B cell (primary cell): ENCODE measurements around the gene HOXD10. TPM values are rescaled to one million over a fixed set of nuclear protein-coding genes. Genes with fewer than 3 reads are reported as not detected.
A peak's percentile ranks its signal among the peaks of the same experiment; 100 is the strongest.

Experiments used
- ATAC-seq: fragments of 200-7000 bp; cut with Tn5 transposase; one replicate; pipeline ENCODE4 v1.10.0; 2021; ENCODE audit warnings: low read depth, mild to moderate bottlenecking, moderate number of reproducible peaks, moderate library complexity
- CTCF ChIA-PET: fragments of 350-600 bp; sonication (Branson Sonifier 250); formaldehyde crosslinking; loops from one replicate; lab custom pipeline; 2021; ENCODE audit warnings: antibody characterized with exemption, inconsistent platforms; lab: Charles Lee
- POLR2A ChIA-PET: fragments of 350-600 bp; sonication (Branson Sonifier 250); formaldehyde crosslinking; loops from one replicate; lab custom pipeline; 2021; ENCODE audit warnings: antibody characterized with exemption; lab: Charles Lee
- DNase-seq: peaks from one replicate; pipeline ENCODE4 v3.0.0; 2013
- H2AFZ ChIP-seq: 2 replicates; pipeline ENCODE4 v1.6.1; 2012; ENCODE audit warnings: mild to moderate bottlenecking, low read depth, low read length; ENCODE audit not compliant: insufficient read depth, poor library complexity, severe bottlenecking
- H3K27ac ChIP-seq, 2 donors: 1 replicate in 1 of 2; 2 replicates in 1 of 2; pipeline ENCODE4 v1.5.1; 2012 to 2013; ENCODE audit warnings: low read length in 2 of 2, mild to moderate bottlenecking in 2 of 2, moderate library complexity in 1 of 2
- H3K27me3 ChIP-seq, 4 experiments: fragments of 200-600 bp in 1 of 4; sonication (generic) in 1 of 4; replicated peaks in 1 of 4; 1 replicate in 2 of 4; 2 replicates in 2 of 4; pipeline versions ENCODE4 v1.6.1 to v1.7.0; 2013 to 2016; ENCODE audit warnings: low read length in 3 of 4, mild to moderate bottlenecking in 2 of 4, mixed read lengths in 1 of 4, moderate library complexity in 1 of 4; ENCODE audit not compliant: insufficient read depth in 4 of 4, control insufficient read depth in 3 of 4; ENCODE audit errors: control extremely low read depth in 1 of 4
- H3K36me3 ChIP-seq, 2 experiments: replicated peaks in 1 of 2; 1 replicate in 1 of 2; 2 replicates in 1 of 2; pipeline versions ENCODE4 v1.6.1 to v1.7.1; 2013; ENCODE audit warnings: low read length in 1 of 2; ENCODE audit not compliant: insufficient read depth in 2 of 2, control insufficient read depth in 1 of 2; ENCODE audit errors: control extremely low read depth in 1 of 2, extremely low read depth in 1 of 2
- H3K4me1 ChIP-seq, 2 donors: fragments of 200-600 bp in 1 of 2; sonication (generic) in 1 of 2; 1 replicate in 1 of 2; 2 replicates in 1 of 2; pipeline versions ENCODE4 v1.5.1 to v1.6.1; 2013 to 2017; ENCODE audit warnings: low read length in 2 of 2; ENCODE audit not compliant: control insufficient read depth in 2 of 2, insufficient read depth in 2 of 2
- H3K4me2 ChIP-seq: replicated peaks from 2 replicates; pipeline ENCODE3; 2012; ENCODE audit warnings: mild to moderate bottlenecking, low read depth, low read length; ENCODE audit not compliant: poor library complexity, severe bottlenecking
- H3K4me3 ChIP-seq, 5 experiments: fragments of 200-600 bp in 1 of 5; sonication (generic) in 1 of 5; 1 replicate in 3 of 5; 2 replicates in 2 of 5; pipeline versions ENCODE4 v1.5.1 to v1.7.0; 2011 to 2016; ENCODE audit warnings: low read length in 4 of 5, mild to moderate bottlenecking in 4 of 5, low read depth in 2 of 5, control low read depth in 1 of 5, moderate library complexity in 1 of 5; ENCODE audit not compliant: insufficient read depth in 1 of 5; ENCODE audit errors: control extremely low read depth in 1 of 5, extremely low read depth in 1 of 5
- H3K79me2 ChIP-seq: fragments of 200-600 bp; sonication (generic); one replicate; pipeline ENCODE4 v1.6.0; 2016; ENCODE audit warnings: low read length; ENCODE audit not compliant: control insufficient read depth, insufficient read depth
- H3K9ac ChIP-seq: fragments of 200-600 bp; sonication (generic); 2 replicates; pipeline ENCODE4 v1.6.1; 2017; ENCODE audit warnings: mild to moderate bottlenecking, low read length, moderate library complexity
- H3K9me3 ChIP-seq, 3 donors: one replicate each; pipeline versions ENCODE4 v1.6.1 to v1.7.1; 2013; ENCODE audit warnings: low read length in 2 of 3; ENCODE audit not compliant: control insufficient read depth in 2 of 3, insufficient read depth in 1 of 3; ENCODE audit errors: control extremely low read depth in 1 of 3
- H4K20me1 ChIP-seq: 2 replicates; pipeline ENCODE4 v1.6.0; 2012; ENCODE audit warnings: mild to moderate bottlenecking, low read length; ENCODE audit not compliant: insufficient read depth, control insufficient read depth, poor library complexity, severe bottlenecking
- H3K27ac Mint-ChIP-seq: one replicate; pipeline ENCODE4 v1.8.0; 2021; ENCODE audit warnings: mixed read lengths
- H3K27me3 Mint-ChIP-seq: one replicate; pipeline ENCODE4 v1.8.0; 2021; ENCODE audit warnings: mixed read lengths
- H3K4me1 Mint-ChIP-seq: one replicate; pipeline ENCODE4 v1.8.0; 2021; ENCODE audit warnings: mixed read lengths
- H3K4me3 Mint-ChIP-seq: one replicate; pipeline ENCODE4 v1.8.0; 2021; ENCODE audit warnings: mixed read lengths
- H3K9me3 Mint-ChIP-seq: one replicate; pipeline ENCODE4 v1.8.0; 2022; ENCODE audit warnings: mixed read lengths; ENCODE audit not compliant: insufficient read depth
- CTCF ChIP-seq: fragments of 200-600 bp; IDR thresholded peaks from one replicate; pipeline ENCODE4 v1.8.0; 2022; ENCODE audit warnings: antibody characterized with exemption, mild to moderate bottlenecking
- EZH2 ChIP-seq: IDR thresholded peaks from 2 replicates; pipeline ENCODE4 v1.6.1; 2012; ENCODE audit warnings: borderline replicate concordance, low read depth, mild to moderate bottlenecking, moderate library complexity, low read length; ENCODE audit not compliant: insufficient read depth, poor library complexity, severe bottlenecking
- WGBS: methylation state at CpG from one replicate; pipeline ENCODE4 v1.1.5; 2013; ENCODE audit warnings: missing lambda C conversion rate; ENCODE audit not compliant: insufficient coverage; 5-methylcytosine and 5-hydroxymethylcytosine counted together
- intact Hi-C: fragments of 100-400 bp; cut with micrococcal nuclease; formaldehyde crosslinking; loops from one replicate; pipeline ENCODE4 v1.10.0; 2022
- polyA plus RNA-seq: library from polyadenylated mRNA; depleted of rRNA; stranded (reverse); fragments of >200 nt; gene quantifications from 2 replicates; pipeline ENCODE4 v1.2.3, GENCODE V29; 2012
- total RNA-seq, 2 donors: library from RNA; stranded (reverse); fragments of 120-200 nt in 1 of 2; gene quantifications; 1 replicate in 1 of 2; 2 replicates in 1 of 2; pipeline versions ENCODE4 v1.2.3 to v1.2.4, GENCODE V29; 2013 to 2022

Gene HOXD10
- total and polyA plus RNA-seq, 2 donors (not counting 1 experiment from before 2014, with no cell fraction given): not detected

- Histone ChIP-seq H3K4me2 (no peak within 1 kb of the TSS), H3K27me3 (peaks cover 0 to 96% (median 70%) of the 10 kb centered on the region in 4 experiments), H3K9ac (no peak within 1 kb of the TSS), H3K36me3 (no peaks in the 10 kb centered on the region), H3K27ac (no peak within 1 kb of the TSS), H2AFZ (no peak within 1 kb of the TSS), H3K9me3 (peaks cover 0 to 49% (median 0%) of the 10 kb centered on the region in 3 donors), H3K4me3 (no peak within 1 kb of the TSS), H4K20me1 (no peaks in the 10 kb centered on the region), H3K4me1 (peaks cover 18 to 39% of the 10 kb centered on the region in 2 donors), H3K79me2 (no peaks in the 10 kb centered on the region)
- Mint-ChIP-seq H3K27ac (no peak within 1 kb of the TSS), H3K4me1 (peaks cover 15% of the 10 kb centered on the region), H3K27me3 (peaks cover 82% of the 10 kb centered on the region), H3K4me3 (no peak within 1 kb of the TSS), H3K9me3 (no peaks in the 10 kb centered on the region)
- POLR2A ChIA-PET: no interaction called here
- TF ChIP-seq CTCF (no peak), EZH2 (no peak)
- intact Hi-C loops: loop anchor here (10.0 kb wide), 1 partner anchor 1765 kb away; the partner anchor contains the start of gene SP9
- CTCF ChIA-PET: interaction anchor here (0.6 to 4.7 kb wide), 3 partner anchors 33 to 1048 kb away, joined by 3 to 72 read pairs (median 5); no protein-coding TSS in a partner anchor
- WGBS: 15% methylated on average over 67 of the region's 70 CpGs
- no peak for ATAC-seq
- DNase-seq: peak; percentile 26
Observed at GRCh38 chr2:176099728-176100546, 16.6 kb upstream of the HOXD10 start, which contains the start of gene HOXD12. HOXD12 (plus strand) TSS chr2:176099795; CDS start chr2:176099802, 7 bp downstream.
